H9 (cell line): ENCODE measurements around the gene C9orf43. TPM values are rescaled to one million over a fixed set of nuclear protein-coding genes. Genes with fewer than 3 reads are reported as not detected.

ENCODE experiments used
- DNase-seq: peaks from one replicate; pipeline ENCODE4 v3.0.0-alpha.2; 2017
- H2AFZ ChIP-seq: one replicate; pipeline ENCODE4 v1.6.1; 2013; ENCODE audit warnings: mild to moderate bottlenecking, low read length, control low read depth, moderate library complexity
- H2AK5ac ChIP-seq: 2 replicates; pipeline ENCODE4 v1.6.1; 2013; ENCODE audit warnings: low read length, control low read depth, mixed read lengths; ENCODE audit not compliant: insufficient read length
- H2BK120ac ChIP-seq: one replicate; pipeline ENCODE4 v1.6.1; 2013; ENCODE audit warnings: low read depth, mild to moderate bottlenecking, low read length, control low read depth, inconsistent platforms; ENCODE audit not compliant: poor library complexity, severe bottlenecking
- H2BK12ac ChIP-seq: 2 replicates; pipeline ENCODE4 v1.6.1; 2013; ENCODE audit warnings: low read length, control low read depth, mixed read lengths, low read depth; ENCODE audit not compliant: insufficient read length
- H2BK15ac ChIP-seq: 2 replicates; pipeline ENCODE4 v1.6.1; 2013; ENCODE audit warnings: low read depth, low read length, control low read depth
- H2BK20ac ChIP-seq: one replicate; pipeline ENCODE4 v1.6.1; 2013; ENCODE audit warnings: low read depth, mild to moderate bottlenecking, low read length, control low read depth, inconsistent platforms; ENCODE audit not compliant: poor library complexity, severe bottlenecking
- H2BK5ac ChIP-seq: 2 replicates; pipeline ENCODE4 v1.6.1; 2013; ENCODE audit warnings: low read length, control low read depth, mixed read lengths; ENCODE audit not compliant: insufficient read length
- H3K14ac ChIP-seq: 2 replicates; pipeline ENCODE4 v1.6.1; 2013; ENCODE audit warnings: low read length, control low read depth; ENCODE audit not compliant: insufficient read depth
- H3K18ac ChIP-seq: 2 replicates; pipeline ENCODE4 v1.6.1; 2013; ENCODE audit warnings: low read depth, mild to moderate bottlenecking, mixed read lengths, low read length, control low read depth; ENCODE audit not compliant: insufficient read length
- H3K23ac ChIP-seq: 2 replicates; pipeline ENCODE4 v1.6.1; 2013; ENCODE audit warnings: low read length, control low read depth, mixed read lengths, low read depth; ENCODE audit not compliant: insufficient read length
- H3K23me2 ChIP-seq: 2 replicates; pipeline ENCODE4 v1.6.1; 2013; ENCODE audit warnings: low read depth, mild to moderate bottlenecking, mixed read lengths, low read length, control low read depth; ENCODE audit not compliant: insufficient read length, poor library complexity, severe bottlenecking
- H3K27ac ChIP-seq: 2 replicates; pipeline ENCODE4 v1.5.1; 2013; ENCODE audit warnings: low read length, control low read depth, mixed read lengths, low read depth; ENCODE audit not compliant: insufficient read length
- H3K27me3 ChIP-seq: 2 replicates; pipeline ENCODE4 v1.6.1; 2013; ENCODE audit warnings: low read length, control low read depth, inconsistent platforms; ENCODE audit not compliant: insufficient read depth
- H3K4ac ChIP-seq: 2 replicates; pipeline ENCODE4 v1.6.1; 2013; ENCODE audit warnings: low read depth, mild to moderate bottlenecking, control low read depth, inconsistent platforms, low read length, moderate library complexity
- H3K4me1 ChIP-seq: 2 replicates; pipeline ENCODE4 v1.6.1; 2013; ENCODE audit warnings: low read length, control low read depth, inconsistent platforms; ENCODE audit not compliant: insufficient read depth
- H3K4me2 ChIP-seq: 2 replicates; pipeline ENCODE4 v1.6.1; 2013; ENCODE audit warnings: low read length, control low read depth, mixed read lengths; ENCODE audit not compliant: insufficient read length, insufficient read depth
- H3K56ac ChIP-seq: 2 replicates; pipeline ENCODE4 v1.6.1; 2013; ENCODE audit warnings: low read depth, mild to moderate bottlenecking, mixed read lengths, low read length, control low read depth; ENCODE audit not compliant: insufficient read length
- H3K79me1 ChIP-seq: 2 replicates; pipeline ENCODE4 v1.6.1; 2013; ENCODE audit warnings: low read depth, mild to moderate bottlenecking, moderate library complexity, low read length, control low read depth, inconsistent platforms; ENCODE audit not compliant: insufficient read depth, poor library complexity, severe bottlenecking
- H3K79me2 ChIP-seq: 2 replicates; pipeline ENCODE4 v1.6.1; 2013; ENCODE audit warnings: low read length, control low read depth, inconsistent platforms; ENCODE audit not compliant: insufficient read depth
- H3K9ac ChIP-seq: 2 replicates; pipeline ENCODE4 v1.6.1; 2013; ENCODE audit warnings: low read length, control low read depth, mixed read lengths; ENCODE audit not compliant: insufficient read length; ENCODE audit errors: extremely low read depth
- H3K9me3 ChIP-seq: one replicate; pipeline ENCODE4 v1.6.1; 2013; ENCODE audit warnings: low read depth, low read length, inconsistent platforms; ENCODE audit not compliant: control insufficient read depth
- H3T11ph ChIP-seq: one replicate; pipeline ENCODE4 v1.6.1; 2013; ENCODE audit warnings: mild to moderate bottlenecking, low read length, control low read depth, inconsistent platforms
- H4K20me1 ChIP-seq: one replicate; pipeline ENCODE4 v1.6.1; 2013; ENCODE audit not compliant: control insufficient read depth, insufficient read length, insufficient read depth
- H4K5ac ChIP-seq: 2 replicates; pipeline ENCODE4 v1.6.1; 2013; ENCODE audit warnings: low read depth, mild to moderate bottlenecking, mixed read lengths, low read length, control low read depth; ENCODE audit not compliant: insufficient read length
- H4K8ac ChIP-seq: replicated peaks from 2 replicates; pipeline ENCODE4 v1.6.1; 2013; ENCODE audit warnings: low read length, control low read depth, mixed read lengths, low read depth; ENCODE audit not compliant: insufficient read length
- H4K91ac ChIP-seq: 2 replicates; pipeline ENCODE4 v1.6.1; 2013; ENCODE audit warnings: low read depth, mild to moderate bottlenecking, moderate library complexity, mixed read lengths, low read length, control low read depth; ENCODE audit not compliant: insufficient read length
- H3K27ac Mint-ChIP-seq, 3 experiments: 2 replicates in 2 of 3; 3 replicates in 1 of 3; pipeline ENCODE4 v1.8.0; 2020 to 2021; ENCODE audit warnings: mixed read lengths in 3 of 3, mild to moderate bottlenecking in 1 of 3, moderate library complexity in 1 of 3
- H3K27me3 Mint-ChIP-seq: 2 replicates; pipeline ENCODE4 v1.8.0; 2021; ENCODE audit warnings: low read depth, mild to moderate bottlenecking, moderate library complexity, mixed read lengths
- H3K36me3 Mint-ChIP-seq, 3 experiments: 2 replicates in 2 of 3; 3 replicates in 1 of 3; pipeline ENCODE4 v1.8.0; 2020 to 2021; ENCODE audit warnings: low read depth in 3 of 3, mixed read lengths in 3 of 3; ENCODE audit not compliant: insufficient read depth in 1 of 3
- H3K4me1 Mint-ChIP-seq, 2 experiments: 2 replicates each; pipeline ENCODE4 v1.8.0; 2020; ENCODE audit warnings: mixed read lengths in 2 of 2
- H3K4me3 Mint-ChIP-seq, 2 experiments: 2 replicates in 1 of 2; 3 replicates in 1 of 2; pipeline ENCODE4 v1.8.0; 2020 to 2021; ENCODE audit warnings: mild to moderate bottlenecking in 2 of 2, mixed read lengths in 2 of 2, moderate library complexity in 1 of 2
- H3K9me3 Mint-ChIP-seq, 2 experiments: 2 replicates in 1 of 2; 3 replicates in 1 of 2; pipeline ENCODE4 v1.8.0; 2020; ENCODE audit warnings: mild to moderate bottlenecking in 2 of 2, mixed read lengths in 2 of 2, moderate library complexity in 1 of 2
- WGBS: extraction: QIAGEN DNeasy Blood & Tissue Kit; methylation state at CpG from one replicate; pipeline ENCODE4 v1.1.7; 2013; ENCODE audit warnings: missing lambda C conversion rate, low lambda C conversion rate, mixed read lengths; ENCODE audit not compliant: insufficient read length; ENCODE audit errors: extremely low coverage; 5-methylcytosine and 5-hydroxymethylcytosine counted together
- total RNA-seq: library from RNA; stranded (reverse); gene quantifications from 2 replicates; pipeline ENCODE4 v1.2.1, GENCODE V29; 2021
- TF ChIP-seq, protein P1 (sequence below): fragments of 200-600 bp; sonication (generic); conservative IDR thresholded peaks from 3 replicates; pipeline ENCODE4 v1.8.0; 2021; ENCODE audit warnings: antibody characterized with exemption, mild to moderate bottlenecking

C9orf43 gene
- total RNA-seq, 1 experiment from 2014 or later = 0.57 TPM

DNA sequence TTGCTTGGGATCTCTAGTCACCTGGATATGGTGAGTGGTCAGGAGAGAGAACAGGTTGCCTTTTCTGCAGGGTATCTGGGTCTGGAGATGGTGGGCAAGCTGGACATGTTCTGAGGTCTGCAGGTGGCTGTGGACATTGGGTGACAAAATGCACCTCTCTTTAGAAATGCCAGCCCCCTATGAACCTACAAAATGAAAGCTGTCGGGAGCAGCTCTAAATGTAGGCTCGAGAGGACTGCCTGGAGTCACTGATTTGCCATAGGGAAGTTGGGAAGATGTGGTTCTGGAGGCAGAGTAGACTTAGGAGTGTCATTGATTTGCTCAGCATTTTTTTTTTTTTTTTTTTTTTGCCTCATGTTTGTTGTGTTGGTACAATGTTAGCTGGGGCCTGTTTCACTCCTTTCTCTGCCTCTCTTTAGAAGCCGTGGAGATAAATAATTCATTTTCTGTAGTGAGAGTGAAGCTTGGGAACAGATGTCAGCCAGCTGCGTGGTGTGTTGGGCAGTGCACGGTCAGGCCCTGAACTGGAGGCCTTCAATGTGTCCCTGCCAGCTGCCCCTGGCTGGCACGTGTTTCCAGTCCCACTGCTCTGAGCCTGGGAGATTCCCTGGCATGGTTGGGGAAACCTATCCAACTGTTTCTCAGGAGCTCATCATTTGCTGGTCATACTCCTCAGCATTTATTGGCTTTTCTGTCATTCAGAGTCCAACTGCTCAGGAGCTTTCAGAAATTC lies 58.3 kb downstream of the C9orf43 start:
- Histone ChIP-seq H2AK5ac (no peak overlapping the region), H3K9ac (no peak overlapping the region), H3K27me3 (peaks cover 6% of the 10 kb centered on the region; the same call in 1 of the 2 replicates), H2BK12ac (no peak overlapping the region), H3K18ac (no peak overlapping the region), H2AFZ (no peak overlapping the region), H3K14ac (no peak overlapping the region; the same call in 1 of the 2 replicates), H3K23ac (no peak overlapping the region), H3K9me3 (no peaks in the 10 kb centered on the region), H3K4me1 (no peaks in the 10 kb centered on the region; the same call in 1 of the 2 replicates), H3K4me2 (no peak overlapping the region), H3K23me2 (peaks cover 3% of the 10 kb centered on the region), H3K27ac (no peak overlapping the region), H3K4ac (no peak overlapping the region), H2BK20ac (no peak overlapping the region), H2BK15ac (no peak overlapping the region), H3K56ac (no peak overlapping the region), H4K20me1 (no peaks in the 10 kb centered on the region), H4K8ac (no peak overlapping the region), H2BK120ac (no peak overlapping the region), H3K79me2 (no peaks in the 10 kb centered on the region), H3K79me1 (no peaks in the 10 kb centered on the region), H4K5ac (no peak overlapping the region), H2BK5ac (no peak overlapping the region), H3T11ph (no peak overlapping the region), H4K91ac (no peak overlapping the region)
- DNase-seq = no peak
- Mint-ChIP-seq H3K27ac (no peak overlapping the region), H3K36me3 (peaks cover 2 to 10% (median 3%) of the 10 kb centered on the region in 3 experiments; a peak in 5 of 7 replicates), H3K9me3 (peaks cover 2 to 8% of the 10 kb centered on the region in 2 experiments; a peak in 2 of 5 replicates), H3K4me1 (peaks cover 28 to 36% of the 10 kb centered on the region in 2 experiments), H3K4me3 (no peak overlapping the region), H3K27me3 (peaks cover 13% of the 10 kb centered on the region)
- no CpG with 5 or more reads among the region's 6 CpGs for WGBS
- TF ChIP-seq, protein P1, sequence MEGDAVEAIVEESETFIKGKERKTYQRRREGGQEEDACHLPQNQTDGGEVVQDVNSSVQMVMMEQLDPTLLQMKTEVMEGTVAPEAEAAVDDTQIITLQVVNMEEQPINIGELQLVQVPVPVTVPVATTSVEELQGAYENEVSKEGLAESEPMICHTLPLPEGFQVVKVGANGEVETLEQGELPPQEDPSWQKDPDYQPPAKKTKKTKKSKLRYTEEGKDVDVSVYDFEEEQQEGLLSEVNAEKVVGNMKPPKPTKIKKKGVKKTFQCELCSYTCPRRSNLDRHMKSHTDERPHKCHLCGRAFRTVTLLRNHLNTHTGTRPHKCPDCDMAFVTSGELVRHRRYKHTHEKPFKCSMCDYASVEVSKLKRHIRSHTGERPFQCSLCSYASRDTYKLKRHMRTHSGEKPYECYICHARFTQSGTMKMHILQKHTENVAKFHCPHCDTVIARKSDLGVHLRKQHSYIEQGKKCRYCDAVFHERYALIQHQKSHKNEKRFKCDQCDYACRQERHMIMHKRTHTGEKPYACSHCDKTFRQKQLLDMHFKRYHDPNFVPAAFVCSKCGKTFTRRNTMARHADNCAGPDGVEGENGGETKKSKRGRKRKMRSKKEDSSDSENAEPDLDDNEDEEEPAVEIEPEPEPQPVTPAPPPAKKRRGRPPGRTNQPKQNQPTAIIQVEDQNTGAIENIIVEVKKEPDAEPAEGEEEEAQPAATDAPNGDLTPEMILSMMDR = no peak
